ENCODE measurements around the gene MYO5B.

GRCh38 chr18:49843131-49843530, 351.8 kb downstream of the MYO5B start:
- TF ChIP-seq POLR2A (IDR thresholded peaks at IDR 0.05; ENCODE audit: low read length), result no peak
- no peak for TF ChIP-seq GATA1 (IDR thresholded peaks at IDR 0.05; ENCODE audit: low read depth, low read length)

Data from erythroblast (primary cell).